Measurements from ENCODE around the gene TTC28. TPM values are rescaled to one million over a fixed set of nuclear protein-coding genes. Genes with fewer than 3 reads are reported as not detected.

The TTC28 gene
- total RNA-seq, 1 donor from 2014 or later, result 70.8 TPM

GRCh38 chr22:27970596-27971220, 708.9 kb downstream of the TTC28 start:
- Mint-ChIP-seq H3K27me3 (ENCODE audit: unreplicated experiment) (peaks cover 2% of the 10 kb centered on the region), H3K27ac (ENCODE audit: unreplicated experiment) (no peak overlapping the region), H3K4me3 (ENCODE audit: unreplicated experiment) (no peak overlapping the region), H3K9me3 (ENCODE audit: unreplicated experiment) (no peaks in the 10 kb centered on the region), H3K36me3 (ENCODE audit: low read depth, unreplicated experiment) (peaks cover 6% of the 10 kb centered on the region), H3K4me1 (ENCODE audit: unreplicated experiment) (peaks cover 4% of the 10 kb centered on the region)
- TF ChIP-seq, protein P1, sequence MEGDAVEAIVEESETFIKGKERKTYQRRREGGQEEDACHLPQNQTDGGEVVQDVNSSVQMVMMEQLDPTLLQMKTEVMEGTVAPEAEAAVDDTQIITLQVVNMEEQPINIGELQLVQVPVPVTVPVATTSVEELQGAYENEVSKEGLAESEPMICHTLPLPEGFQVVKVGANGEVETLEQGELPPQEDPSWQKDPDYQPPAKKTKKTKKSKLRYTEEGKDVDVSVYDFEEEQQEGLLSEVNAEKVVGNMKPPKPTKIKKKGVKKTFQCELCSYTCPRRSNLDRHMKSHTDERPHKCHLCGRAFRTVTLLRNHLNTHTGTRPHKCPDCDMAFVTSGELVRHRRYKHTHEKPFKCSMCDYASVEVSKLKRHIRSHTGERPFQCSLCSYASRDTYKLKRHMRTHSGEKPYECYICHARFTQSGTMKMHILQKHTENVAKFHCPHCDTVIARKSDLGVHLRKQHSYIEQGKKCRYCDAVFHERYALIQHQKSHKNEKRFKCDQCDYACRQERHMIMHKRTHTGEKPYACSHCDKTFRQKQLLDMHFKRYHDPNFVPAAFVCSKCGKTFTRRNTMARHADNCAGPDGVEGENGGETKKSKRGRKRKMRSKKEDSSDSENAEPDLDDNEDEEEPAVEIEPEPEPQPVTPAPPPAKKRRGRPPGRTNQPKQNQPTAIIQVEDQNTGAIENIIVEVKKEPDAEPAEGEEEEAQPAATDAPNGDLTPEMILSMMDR (IDR thresholded peaks at IDR 0.05; ENCODE audit: unreplicated experiment), result no peak
- DNase-seq (ENCODE audit: low spot score), result no peak

DNA sequence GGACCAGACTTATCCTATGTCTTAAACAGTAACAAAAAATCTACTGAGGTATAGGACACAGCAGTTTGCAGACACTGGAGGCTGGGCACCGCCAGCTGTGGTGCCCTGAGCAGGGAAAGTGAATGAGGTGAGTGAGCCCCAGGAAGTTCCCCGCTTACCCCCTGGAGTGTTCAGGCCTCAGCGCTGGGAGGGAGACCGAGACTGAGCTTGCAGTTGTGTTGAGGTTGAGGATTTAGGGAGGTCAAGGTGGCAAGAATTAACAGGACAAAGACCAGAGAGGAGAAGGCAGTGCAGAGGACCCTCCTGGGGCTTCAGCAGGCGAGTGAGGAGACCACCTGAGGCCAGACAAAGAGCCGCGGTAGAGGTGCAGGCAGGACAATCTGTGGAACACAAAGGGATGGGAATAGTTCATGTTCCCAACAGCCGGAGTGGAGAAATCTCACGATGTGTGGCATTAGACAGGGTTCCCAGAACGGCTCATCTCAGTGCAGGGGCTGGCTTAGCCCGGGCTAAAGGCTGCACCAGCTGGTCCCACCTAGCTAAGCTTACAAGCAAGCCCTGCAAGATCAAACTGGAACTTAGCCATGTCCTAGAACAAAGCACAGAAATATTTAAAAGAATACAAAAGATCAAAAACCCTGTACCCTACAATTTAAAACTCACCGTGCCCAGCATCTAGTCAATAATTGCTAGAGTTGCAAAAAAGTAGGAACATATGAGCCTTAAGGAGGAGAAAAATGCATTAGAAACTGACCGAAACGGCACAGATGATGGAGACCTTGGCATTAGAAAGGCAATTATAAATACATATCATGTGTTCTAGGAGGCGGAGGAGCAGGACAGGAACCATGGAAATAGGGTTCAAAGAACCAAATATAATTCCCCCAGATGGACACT, 713.2 kb downstream of the TTC28 start:
- no peak for DNase-seq (ENCODE audit: low spot score)
- Mint-ChIP-seq H3K27me3 (ENCODE audit: unreplicated experiment) (no peaks in the 10 kb centered on the region), H3K27ac (ENCODE audit: unreplicated experiment) (no peak overlapping the region), H3K4me3 (ENCODE audit: unreplicated experiment) (no peak overlapping the region), H3K9me3 (ENCODE audit: unreplicated experiment) (no peaks in the 10 kb centered on the region), H3K4me1 (ENCODE audit: unreplicated experiment) (peaks cover 4% of the 10 kb centered on the region), H3K36me3 (ENCODE audit: low read depth, unreplicated experiment) (no peaks in the 10 kb centered on the region)
- TF ChIP-seq, protein P1 (IDR thresholded peaks at IDR 0.05; ENCODE audit: unreplicated experiment), result no peak

- H3K36me3 Mint-ChIP-seq (ENCODE audit: low read depth, unreplicated experiment), result no peaks in the 10 kb centered on the region
- no peak overlapping the region for H3K4me3 Mint-ChIP-seq (ENCODE audit: unreplicated experiment)
- H3K27me3 Mint-ChIP-seq (ENCODE audit: unreplicated experiment), result no peaks in the 10 kb centered on the region
- DNase-seq (ENCODE audit: low spot score), result no peak
- peaks cover under 1% of the 10 kb centered on the region for H3K4me1 Mint-ChIP-seq (ENCODE audit: unreplicated experiment)
- no peak overlapping the region for H3K27ac Mint-ChIP-seq (ENCODE audit: unreplicated experiment)
- TF ChIP-seq, protein P1 (IDR thresholded peaks at IDR 0.05; ENCODE audit: unreplicated experiment), result no peak
- H3K9me3 Mint-ChIP-seq (ENCODE audit: unreplicated experiment), result no peaks in the 10 kb centered on the region
These were observed 717.2 kb downstream of the TTC28 start for GRCh38 chr22:27962268-27963044.

DNA sequence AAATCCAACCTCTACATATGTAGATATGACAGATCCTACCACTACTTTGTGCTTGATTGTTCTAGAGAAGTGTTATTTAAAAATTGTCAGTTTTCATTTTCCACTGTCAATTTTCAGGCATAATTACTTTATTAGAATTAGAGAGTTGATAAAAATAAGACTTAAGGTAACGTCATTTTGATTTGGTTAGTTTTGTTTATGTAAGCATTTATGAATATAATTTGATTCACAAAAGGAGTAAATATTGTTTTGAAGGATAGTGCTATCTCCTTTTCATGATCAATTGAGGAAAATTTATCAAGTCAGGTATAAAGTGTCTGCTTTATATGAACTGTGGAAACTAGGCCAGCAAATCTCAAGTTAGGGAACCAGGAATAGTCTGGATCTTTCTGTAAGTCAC, 718.0 kb downstream of the TTC28 start:
- H3K9me3 Mint-ChIP-seq (ENCODE audit: unreplicated experiment), result no peaks in the 10 kb centered on the region
- H3K36me3 Mint-ChIP-seq (ENCODE audit: low read depth, unreplicated experiment), result no peaks in the 10 kb centered on the region
- no peaks in the 10 kb centered on the region for H3K4me1 Mint-ChIP-seq (ENCODE audit: unreplicated experiment)
- TF ChIP-seq, protein P1 (IDR thresholded peaks at IDR 0.05; ENCODE audit: unreplicated experiment), result no peak
- no peak overlapping the region for H3K27ac Mint-ChIP-seq (ENCODE audit: unreplicated experiment)
- no peak for DNase-seq (ENCODE audit: low spot score)
- no peak overlapping the region for H3K4me3 Mint-ChIP-seq (ENCODE audit: unreplicated experiment)
- no peaks in the 10 kb centered on the region for H3K27me3 Mint-ChIP-seq (ENCODE audit: unreplicated experiment)

Data from endothelial cell (in vitro differentiated cells).